OCI-LY7 (cell line): ENCODE data around the gene HES7. TPM values are rescaled to one million over a fixed set of nuclear protein-coding genes. Genes with fewer than 3 reads are reported as not detected.

Experiments
- BruUV-seq: library from RNA; stranded (reverse); fragments of 400-500 nt; replicated peaks from 2 replicates; lab custom pipeline; 2021; lab: Mats Ljungman, UMichigan
- CTCF ChIA-PET: fragments of 300-600 bp; sonication (Branson Sonifier 250); formaldehyde crosslinking; loops from one replicate; lab custom pipeline; 2022; ENCODE audit warnings: antibody characterized with exemption; ENCODE audit not compliant: unreplicated experiment; lab: Charles Lee
- POLR2A ChIA-PET: fragments of 300-600 bp; sonication (Branson Sonifier 250); formaldehyde crosslinking; loops from one replicate; lab custom pipeline; 2022; ENCODE audit warnings: antibody characterized with exemption; lab: Charles Lee
- DNase-seq: peaks from one replicate; pipeline ENCODE4 v3.0.0-alpha.2; 2015; ENCODE audit warnings: low spot score
- H2AFZ ChIP-seq: fragments of 200-600 bp; sonication (generic), shearing (Covaris generic); 2 replicates; pipeline ENCODE4 v1.6.1; 2014; ENCODE audit warnings: mild to moderate bottlenecking, antibody characterized with exemption, low read length, moderate library complexity
- H3K27ac ChIP-seq: fragments of 200-600 bp; sonication (generic); 2 replicates; pipeline ENCODE4 v1.5.1; 2014; ENCODE audit warnings: mixed run types, low read depth, mild to moderate bottlenecking, moderate library complexity, low read length, inconsistent platforms; ENCODE audit not compliant: poor library complexity, severe bottlenecking
- H3K36me3 ChIP-seq: fragments of 200-600 bp; sonication (generic); 2 replicates; pipeline ENCODE4 v1.6.1; 2014; ENCODE audit warnings: mild to moderate bottlenecking, antibody characterized with exemption, low read length, moderate library complexity, mixed read lengths; ENCODE audit not compliant: insufficient read depth
- H3K4me1 ChIP-seq: fragments of 200-600 bp; sonication (generic); 2 replicates; pipeline ENCODE4 v1.5.1; 2014; ENCODE audit warnings: mild to moderate bottlenecking, low read length; ENCODE audit not compliant: insufficient read depth, poor library complexity, severe bottlenecking
- H3K4me2 ChIP-seq: fragments of 200-600 bp; sonication (generic); 2 replicates; pipeline ENCODE4 v1.6.1; 2014; ENCODE audit warnings: mild to moderate bottlenecking, low read length
- H3K4me3 ChIP-seq: fragments of 200-600 bp; sonication (generic); 2 replicates; pipeline ENCODE4 v1.5.1; 2014; ENCODE audit warnings: mild to moderate bottlenecking, low read depth, low read length; ENCODE audit not compliant: poor library complexity, severe bottlenecking
- H3K79me2 ChIP-seq: fragments of 200-600 bp; sonication (generic); 2 replicates; pipeline ENCODE4 v1.6.1; 2016; ENCODE audit warnings: low read depth, mild to moderate bottlenecking, low read length, moderate library complexity, mixed read lengths; ENCODE audit not compliant: insufficient read depth
- H3K9me2 ChIP-seq: fragments of 200-600 bp; sonication (generic); 2 replicates; pipeline ENCODE4 v1.6.1; 2016; ENCODE audit warnings: mild to moderate bottlenecking, low read length, mixed read lengths; ENCODE audit not compliant: insufficient read depth
- H3K9me3 ChIP-seq: fragments of 200-600 bp; sonication (generic); 2 replicates; pipeline ENCODE4 v1.6.1; 2014; ENCODE audit warnings: mild to moderate bottlenecking, mixed run types, low read length, mixed read lengths
- H4K20me1 ChIP-seq: fragments of 200-600 bp; sonication (generic); 2 replicates; pipeline ENCODE4 v1.6.1; 2014; ENCODE audit warnings: mild to moderate bottlenecking, antibody characterized with exemption, low read length, moderate library complexity, mixed read lengths; ENCODE audit not compliant: insufficient read depth
- CTCF ChIP-seq: fragments of 200-600 bp; sonication (generic); conservative IDR thresholded peaks from 2 replicates; pipeline ENCODE4 v1.5.1; 2014; ENCODE audit warnings: mild to moderate bottlenecking, antibody characterized with exemption, low read length, moderate library complexity, mixed read lengths
- EZH2phosphoT487 ChIP-seq: fragments of 200-600 bp; sonication (generic); IDR thresholded peaks from 2 replicates; pipeline ENCODE4 v1.6.1; 2018; ENCODE audit warnings: low read depth, borderline replicate concordance, mild to moderate bottlenecking, mixed run types, antibody characterized with exemption, low read length, moderate library complexity, mixed read lengths
- intact Hi-C: fragments of 100-400 bp; cut with micrococcal nuclease; formaldehyde crosslinking; loops from one replicate; pipeline ENCODE4 v1.10.0; 2022; ENCODE audit not compliant: unreplicated experiment
- total RNA-seq, 2 experiments: library from RNA; depleted of rRNA in 1 of 2; stranded (reverse); fragments of >200 nt in 1 of 2; shearing (Covaris generic) in 1 of 2; gene quantifications; 2 replicates each; pipeline ENCODE4 v1.2.3, GENCODE V29; 2014 to 2022

HES7 gene
- total RNA-seq, 2 experiments from 2014 or later: 0.44 to 5.8 TPM

GRCh38 chr17:8138374-8138671 is 14.4 kb upstream of the HES7 start:
- H3K4me3 ChIP-seq: peak overlapping the region; percentile 70
- peak overlapping the region; percentile 74 for H3K27ac ChIP-seq
- TF ChIP-seq CTCF: no peak
- H4K20me1 ChIP-seq: no peaks in the 10 kb centered on the region
- CTCF ChIA-PET: interaction anchor here (1.0 to 1.5 kb wide), 3 partner anchors 12 to 25 kb away, joined by 3 read pairs; no protein-coding TSS in a partner anchor
- peaks cover 23% of the 10 kb centered on the region; the same call in 1 of the 2 replicates for H3K36me3 ChIP-seq
- POLR2A ChIA-PET: interaction anchor here (0.6 to 2.3 kb wide), 4 partner anchors 12 to 720 kb away, joined by 3 to 7 read pairs (median 4); no protein-coding TSS in a partner anchor
- H3K9me2 ChIP-seq: no peaks in the 10 kb centered on the region
- H3K79me2 ChIP-seq: no peaks in the 10 kb centered on the region
- H3K4me2 ChIP-seq: peak overlapping the region; percentile 89
- H3K9me3 ChIP-seq: no peaks in the 10 kb centered on the region
- H3K4me1 ChIP-seq: peaks cover 18% of the 10 kb centered on the region
- DNase-seq: no peak
- BruUV-seq: no TSS peak
- intact Hi-C loops: loop anchor here (1.0 to 5.0 kb wide), 2 partner anchors 18 to 164 kb away; no protein-coding TSS in a partner anchor
- peak overlapping the region; percentile 66 for H2AFZ ChIP-seq

- CTCF ChIA-PET: interaction anchor here (0.6 to 1.5 kb wide), 4 partner anchors 11 to 26 kb away, joined by 3 read pairs; no protein-coding TSS in a partner anchor
- H3K27ac ChIP-seq: peak overlapping the region; percentile 74
Measured at GRCh38 chr17:8137645-8138373, 13.9 kb upstream of the HES7 start.

More at GRCh38 chr17:8137645-8138373, 13.9 kb upstream of the HES7 start:
- Histone ChIP-seq H3K9me3 (no peaks in the 10 kb centered on the region), H3K79me2 (no peaks in the 10 kb centered on the region), H3K36me3 (peaks cover 22% of the 10 kb centered on the region; the same call in 1 of the 2 replicates), H3K9me2 (no peaks in the 10 kb centered on the region), H2AFZ (peak overlapping the region; percentile 66), H3K4me2 (peak overlapping the region; percentile 89), H4K20me1 (no peaks in the 10 kb centered on the region), H3K4me1 (peaks cover 18% of the 10 kb centered on the region), H3K4me3 (peak overlapping the region; percentile 70)
- POLR2A ChIA-PET: interaction anchor here (0.6 to 2.3 kb wide), 5 partner anchors 11 to 720 kb away, joined by 3 to 7 read pairs (median 3); partner anchors contain the start of gene PER1
- DNase-seq: no peak
- no TSS peak for BruUV-seq
- TF ChIP-seq CTCF (no peak), EZH2phosphoT487 (no peak)
- intact Hi-C loops: loop anchor here (1.0 to 5.0 kb wide), 2 partner anchors 18 to 164 kb away; no protein-coding TSS in a partner anchor
